SK-N-SH treated with all-trans-retinoic acid at 6 μM for 48 hours (cell line): ENCODE data around the gene DNAJB5.

Experiments used
- ATAC-seq: fragments of 200-7000 bp; cut with Tn5 transposase; 3 replicates; pipeline ENCODE4 v1.9.1; 2020; ENCODE audit warnings: mild to moderate bottlenecking, moderate library complexity
- ARNTL ChIP-seq: fragments of 450-650 bp; formaldehyde crosslinking; IDR thresholded peaks from 2 replicates; pipeline ENCODE4 v1.5.0; 2020; ENCODE audit warnings: low read depth, mild to moderate bottlenecking, moderate library complexity, borderline replicate concordance
- BACH2 ChIP-seq: fragments of 250-450 bp; sonication (Bioruptor Pico); IDR thresholded peaks from 2 replicates; pipeline ENCODE4 v1.9.0; 2021; ENCODE audit warnings: mild to moderate bottlenecking, borderline replicate concordance
- CREB5 ChIP-seq: fragments of 250-450 bp; sonication (Bioruptor Pico); IDR thresholded peaks from 2 replicates; pipeline ENCODE4 v1.5.1; 2020; ENCODE audit warnings: low read depth, mild to moderate bottlenecking, moderate library complexity
- CSDC2 ChIP-seq: fragments of 250-450 bp; sonication (Bioruptor Pico); IDR thresholded peaks from 2 replicates; pipeline ENCODE4 v1.5.0; 2020; ENCODE audit warnings: mild to moderate bottlenecking, moderate library complexity
- ESRRG ChIP-seq: fragments of 250-450 bp; sonication (Bioruptor Pico); IDR thresholded peaks from 2 replicates; pipeline ENCODE4 v1.6.1; 2021; ENCODE audit warnings: mild to moderate bottlenecking
- GLIS3 ChIP-seq: fragments of 250-450 bp; sonication (Bioruptor Pico); IDR thresholded peaks from 2 replicates; pipeline ENCODE4 v1.5.0; 2020; ENCODE audit warnings: mild to moderate bottlenecking, moderate library complexity
- ISL1 ChIP-seq: fragments of 250-450 bp; sonication (Bioruptor Pico); IDR thresholded peaks from 2 replicates; pipeline ENCODE4 v2.1.2; 2022; ENCODE audit warnings: mild to moderate bottlenecking, moderate library complexity
- OSR1 ChIP-seq: fragments of 250-450 bp; sonication (Bioruptor Pico); IDR thresholded peaks from 2 replicates; pipeline ENCODE4 v1.8.0; 2022; ENCODE audit warnings: moderate library complexity, mild to moderate bottlenecking, inconsistent platforms
- PATZ1 ChIP-seq: fragments of 250-450 bp; sonication (Bioruptor Pico); IDR thresholded peaks from 2 replicates; pipeline ENCODE4 v1.8.0; 2020; ENCODE audit warnings: mild to moderate bottlenecking, moderate library complexity, borderline replicate concordance
- POU6F1 ChIP-seq: fragments of 250-450 bp; sonication (Bioruptor Pico); IDR thresholded peaks from 2 replicates; pipeline ENCODE4 v1.8.0; 2021; ENCODE audit warnings: low read depth, mild to moderate bottlenecking, moderate library complexity, borderline replicate concordance
- PPARA ChIP-seq: fragments of 250-450 bp; sonication (Bioruptor Pico); IDR thresholded peaks from 2 replicates; pipeline ENCODE4 v1.5.0; 2020; ENCODE audit warnings: mild to moderate bottlenecking, borderline replicate concordance
- RARB ChIP-seq: fragments of 250-450 bp; sonication (Bioruptor Pico); IDR thresholded peaks from 2 replicates; pipeline ENCODE4 v1.8.0; 2021; ENCODE audit warnings: mild to moderate bottlenecking, moderate library complexity
- SNAI2 ChIP-seq: fragments of 250-450 bp; sonication (Bioruptor Pico); IDR thresholded peaks from 2 replicates; pipeline ENCODE4 v1.5.0; 2020; ENCODE audit warnings: mild to moderate bottlenecking, moderate library complexity
- TCF4 ChIP-seq: fragments of 250-450 bp; sonication (Bioruptor Pico); IDR thresholded peaks from 2 replicates; pipeline ENCODE4 v1.8.0; 2021; ENCODE audit warnings: mild to moderate bottlenecking, moderate library complexity, borderline replicate concordance
- TOX ChIP-seq: fragments of 250-450 bp; sonication (Bioruptor Pico); IDR thresholded peaks from 2 replicates; pipeline ENCODE4 v1.8.0; 2021; ENCODE audit warnings: mild to moderate bottlenecking, moderate library complexity, borderline replicate concordance
- ZC3H10 ChIP-seq: fragments of 250-450 bp; sonication (Bioruptor Pico); IDR thresholded peaks from 2 replicates; pipeline ENCODE4 v1.5.1; 2021; ENCODE audit warnings: mild to moderate bottlenecking, moderate library complexity
- ZFP3 ChIP-seq: fragments of 250-450 bp; sonication (Bioruptor Pico); IDR thresholded peaks from 2 replicates; pipeline ENCODE4 v1.5.0; 2020; ENCODE audit warnings: mild to moderate bottlenecking, moderate library complexity
- ZFP30 ChIP-seq: fragments of 450-650 bp; formaldehyde crosslinking; IDR thresholded peaks from 2 replicates; pipeline ENCODE4 v1.5.0; 2022; ENCODE audit warnings: mild to moderate bottlenecking, moderate library complexity
- ZNF565 ChIP-seq: fragments of 450-650 bp; formaldehyde crosslinking; conservative IDR thresholded peaks from 2 replicates; pipeline ENCODE4 v1.5.0; 2020; ENCODE audit warnings: low read depth, mild to moderate bottlenecking, moderate library complexity
- ZNF70 ChIP-seq: fragments of 450-650 bp; formaldehyde crosslinking; IDR thresholded peaks from 2 replicates; pipeline ENCODE4 v1.5.0; 2020; ENCODE audit warnings: mild to moderate bottlenecking, moderate library complexity
- ZNF8 ChIP-seq: fragments of 450-650 bp; formaldehyde crosslinking; IDR thresholded peaks from 2 replicates; pipeline ENCODE4 v1.5.0; 2020; ENCODE audit warnings: mild to moderate bottlenecking, moderate library complexity
- TF ChIP-seq, protein P1 (sequence below): fragments of 250-450 bp; sonication (Bioruptor Pico); IDR thresholded peaks from 2 replicates; pipeline ENCODE4 v1.5.0; 2020; ENCODE audit warnings: mild to moderate bottlenecking, moderate library complexity

Gene DNAJB5

DNA sequence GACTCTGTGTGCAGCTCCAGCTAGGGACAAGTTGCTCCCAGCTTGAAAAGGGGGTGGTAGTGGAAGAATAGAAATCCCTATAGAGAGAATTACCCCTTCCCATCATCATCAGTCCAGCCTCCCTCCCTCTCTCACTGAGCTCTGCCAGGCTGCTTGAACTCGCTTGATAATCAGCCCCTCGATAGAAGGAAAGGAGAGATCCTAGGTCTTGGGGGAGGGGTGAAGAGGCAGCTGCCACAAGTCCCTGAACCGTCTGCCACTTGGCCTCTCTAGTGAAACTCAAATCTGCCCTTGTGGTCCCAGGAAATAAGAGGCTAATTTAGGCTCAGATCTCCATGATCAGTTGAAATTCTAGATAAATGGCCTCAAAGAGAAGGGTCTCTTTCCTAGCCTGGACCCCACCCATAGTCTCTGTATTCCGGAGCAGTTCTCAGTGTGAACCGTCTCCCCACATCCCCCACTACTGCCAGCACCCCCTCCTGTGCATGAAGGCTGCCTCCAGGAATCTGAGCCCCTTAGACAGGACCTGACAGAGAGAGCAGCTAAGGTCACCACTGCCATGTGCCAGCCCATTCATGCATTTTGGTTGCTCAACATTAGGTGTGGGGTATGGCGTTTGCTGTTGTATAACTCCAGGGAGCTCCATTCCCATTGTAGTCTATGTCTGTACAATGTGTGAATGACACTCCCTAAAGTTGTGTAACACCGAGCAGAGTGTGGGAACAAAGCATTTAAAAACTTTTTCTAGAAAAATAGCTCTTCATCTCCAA lies 5.5 kb downstream of the DNAJB5 start (continued):
- TF ChIP-seq ARNTL (CRISPR knock-in tag) (no peak), TCF4 (CRISPR knock-in tag) (no peak), CREB5 (CRISPR knock-in tag) (no peak), ZNF8 (CRISPR knock-in tag) (no peak), OSR1 (CRISPR knock-in tag) (no peak), ZFP30 (CRISPR knock-in tag) (no peak), ESRRG (CRISPR knock-in tag) (no peak), ZNF565 (CRISPR knock-in tag) (no peak), BACH2 (CRISPR knock-in tag) (no peak)
- TF ChIP-seq, protein P1, sequence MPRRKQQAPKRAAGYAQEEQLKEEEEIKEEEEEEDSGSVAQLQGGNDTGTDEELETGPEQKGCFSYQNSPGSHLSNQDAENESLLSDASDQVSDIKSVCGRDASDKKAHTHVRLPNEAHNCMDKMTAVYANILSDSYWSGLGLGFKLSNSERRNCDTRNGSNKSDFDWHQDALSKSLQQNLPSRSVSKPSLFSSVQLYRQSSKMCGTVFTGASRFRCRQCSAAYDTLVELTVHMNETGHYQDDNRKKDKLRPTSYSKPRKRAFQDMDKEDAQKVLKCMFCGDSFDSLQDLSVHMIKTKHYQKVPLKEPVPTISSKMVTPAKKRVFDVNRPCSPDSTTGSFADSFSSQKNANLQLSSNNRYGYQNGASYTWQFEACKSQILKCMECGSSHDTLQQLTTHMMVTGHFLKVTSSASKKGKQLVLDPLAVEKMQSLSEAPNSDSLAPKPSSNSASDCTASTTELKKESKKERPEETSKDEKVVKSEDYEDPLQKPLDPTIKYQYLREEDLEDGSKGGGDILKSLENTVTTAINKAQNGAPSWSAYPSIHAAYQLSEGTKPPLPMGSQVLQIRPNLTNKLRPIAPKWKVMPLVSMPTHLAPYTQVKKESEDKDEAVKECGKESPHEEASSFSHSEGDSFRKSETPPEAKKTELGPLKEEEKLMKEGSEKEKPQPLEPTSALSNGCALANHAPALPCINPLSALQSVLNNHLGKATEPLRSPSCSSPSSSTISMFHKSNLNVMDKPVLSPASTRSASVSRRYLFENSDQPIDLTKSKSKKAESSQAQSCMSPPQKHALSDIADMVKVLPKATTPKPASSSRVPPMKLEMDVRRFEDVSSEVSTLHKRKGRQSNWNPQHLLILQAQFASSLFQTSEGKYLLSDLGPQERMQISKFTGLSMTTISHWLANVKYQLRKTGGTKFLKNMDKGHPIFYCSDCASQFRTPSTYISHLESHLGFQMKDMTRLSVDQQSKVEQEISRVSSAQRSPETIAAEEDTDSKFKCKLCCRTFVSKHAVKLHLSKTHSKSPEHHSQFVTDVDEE (CRISPR knock-in tag), result no peak

DNA sequence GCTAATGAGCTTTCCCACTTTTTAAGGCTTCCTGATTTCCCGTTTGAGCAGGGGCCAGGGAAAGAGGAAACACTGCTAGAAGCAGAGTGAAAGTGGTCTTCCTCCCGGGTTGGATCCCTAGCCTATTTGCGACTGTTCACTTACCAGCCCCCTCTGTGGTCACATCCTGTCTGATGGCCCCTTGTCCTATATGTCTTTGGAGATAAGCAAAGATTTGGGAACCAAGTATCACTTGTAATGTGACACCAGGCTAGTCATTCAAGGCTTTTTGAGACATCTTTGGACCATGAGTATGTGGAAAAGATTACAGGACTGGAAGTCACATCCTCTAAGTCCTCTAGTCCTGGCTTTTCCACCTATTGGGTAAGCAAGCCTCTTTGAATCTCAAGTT lies 6.1 kb downstream of the DNAJB5 start:
- TF ChIP-seq ZNF70 (no peak), ZFP3 (CRISPR knock-in tag) (no peak), CSDC2 (no peak), ZNF8 (CRISPR knock-in tag) (no peak), POU6F1 (CRISPR knock-in tag) (no peak), ISL1 (CRISPR knock-in tag) (no peak), TOX (CRISPR knock-in tag) (no peak), RARB (no peak), ARNTL (CRISPR knock-in tag) (no peak), CREB5 (CRISPR knock-in tag) (no peak), PPARA (CRISPR knock-in tag) (no peak)
- no peak for ATAC-seq

- ATAC-seq, result no peak
- TF ChIP-seq RARB (no peak), PPARA (CRISPR knock-in tag) (no peak), ISL1 (CRISPR knock-in tag) (no peak), ZNF8 (CRISPR knock-in tag) (no peak), CREB5 (CRISPR knock-in tag) (no peak), ZNF565 (CRISPR knock-in tag) (no peak), PATZ1 (CRISPR knock-in tag) (no peak), ZFP30 (CRISPR knock-in tag) (no peak), CSDC2 (no peak), TOX (CRISPR knock-in tag) (no peak), ESRRG (CRISPR knock-in tag) (no peak), SNAI2 (CRISPR knock-in tag) (no peak), GLIS3 (CRISPR knock-in tag) (no peak), TCF4 (CRISPR knock-in tag) (no peak), ZC3H10 (CRISPR knock-in tag) (no peak)
- TF ChIP-seq, protein P1 (CRISPR knock-in tag), result no peak
These were observed 6.8 kb downstream of the DNAJB5 start for GRCh38 chr9:34996181-34996904.
